Measurements from ENCODE around the gene NUP98. TPM values are rescaled to one million over a fixed set of nuclear protein-coding genes. Genes with fewer than 3 reads are reported as not detected.
"Not testable (repeated sequence)": the region's sequence is repeated elsewhere in the genome, so short reads cannot be mapped to it uniquely, and the experiment has no call there.

The NUP98 gene
- total RNA-seq, 1 experiment from 2014 or later, result 128 TPM

- no peaks in the 10 kb centered on the region for H3K9me2 ChIP-seq (replicated peaks; ENCODE audit: low read length)
- H3K9ac ChIP-seq (ENCODE audit: low read length), result no peak overlapping the region
- ChIA-PET POLR2A (ENCODE audit: unreplicated experiment) (no interaction called here), CTCF (interaction anchor here (1.2 kb wide), 1 partner anchor 36 kb away, joined by 4 read pairs; no protein-coding TSS in a partner anchor)
- no TSS peak for BruUV-seq (replicated peaks)
- no peak overlapping the region for H3K27ac ChIP-seq (ENCODE audit: low read length)
- ATAC-seq (no peak), DNase-seq (no peak)
- H3K9me3 ChIP-seq (ENCODE audit: low read length), result no peaks in the 10 kb centered on the region
- no peak for TF ChIP-seq CTCF (conservative IDR thresholded peaks at IDR 0.05; ENCODE audit: low read depth, low read length)
- TF ChIP-seq EZH2phosphoT487 (IDR thresholded peaks at IDR 0.05; ENCODE audit: borderline replicate concordance, low read length), result no peak
- TF ChIP-seq EZH2 (IDR thresholded peaks at IDR 0.05; ENCODE audit: low read length, unreplicated experiment), result no peak
- H3K4me1 ChIP-seq (ENCODE audit: insufficient read depth, low read length), result no peaks in the 10 kb centered on the region
- no peaks in the 10 kb centered on the region for H3K79me2 ChIP-seq (ENCODE audit: low read length)
- no peak overlapping the region for H3K4me2 ChIP-seq (ENCODE audit: low read length)
- intact Hi-C loops (cut with micrococcal nuclease), result loop anchor here (5.0 kb wide), 1 partner anchor 34 kb away; the partner anchor contains the start of gene PGAP2
- H3K27me3 ChIP-seq (ENCODE audit: low read length), result no peaks in the 10 kb centered on the region
- no peaks in the 10 kb centered on the region for H4K20me1 ChIP-seq (ENCODE audit: low read length)
- H2AFZ ChIP-seq (ENCODE audit: low read length), result no peak overlapping the region
- H3K4me3 ChIP-seq (ENCODE audit: low read length), result no peak overlapping the region
- H3F3A ChIP-seq (ENCODE audit: low read length, unreplicated experiment), result no peaks in the 10 kb centered on the region
- H3K36me3 ChIP-seq (ENCODE audit: low read depth, low read length), result peaks cover 55% of the 10 kb centered on the region
Observed at GRCh38 chr11:3773180-3773579, 24.2 kb downstream of the NUP98 start.

- Histone ChIP-seq H3K9ac (ENCODE audit: low read length) (no peak overlapping the region), H2AFZ (ENCODE audit: low read length) (no peak overlapping the region), H3K9me3 (ENCODE audit: low read length) (no peaks in the 10 kb centered on the region), H3K4me1 (ENCODE audit: insufficient read depth, low read length) (no peaks in the 10 kb centered on the region), H3K4me2 (ENCODE audit: low read length) (no peak overlapping the region), H3K36me3 (ENCODE audit: low read depth, low read length) (peaks cover 78% of the 10 kb centered on the region), H3K27ac (ENCODE audit: low read length) (no peak overlapping the region), H3K9me2 (replicated peaks; ENCODE audit: low read length) (no peaks in the 10 kb centered on the region), H4K20me1 (ENCODE audit: low read length) (no peaks in the 10 kb centered on the region), H3K27me3 (ENCODE audit: low read length) (no peaks in the 10 kb centered on the region), H3F3A (ENCODE audit: low read length, unreplicated experiment) (no peaks in the 10 kb centered on the region), H3K79me2 (ENCODE audit: low read length) (no peaks in the 10 kb centered on the region), H3K4me3 (ENCODE audit: low read length) (no peak overlapping the region)
- CTCF ChIA-PET, result no interaction called here
- ATAC-seq (no peak), DNase-seq (no peak)
- TF ChIP-seq EZH2phosphoT487 (IDR thresholded peaks at IDR 0.05; ENCODE audit: borderline replicate concordance, low read length), result no peak
- TF ChIP-seq EZH2 (IDR thresholded peaks at IDR 0.05; ENCODE audit: low read length, unreplicated experiment), result no peak
- TF ChIP-seq CTCF (conservative IDR thresholded peaks at IDR 0.05; ENCODE audit: low read depth, low read length), result no peak
- intact Hi-C loops (cut with micrococcal nuclease), result no loop called here
- POLR2A ChIA-PET (ENCODE audit: unreplicated experiment), result no interaction called here
- BruUV-seq (replicated peaks), result no TSS peak
Observed at GRCh38 chr11:3767536-3767935, 29.8 kb downstream of the NUP98 start.

- H3K27me3 ChIP-seq (ENCODE audit: low read length); intact Hi-C loops (cut with micrococcal nuclease); H3K9me2 ChIP-seq (replicated peaks; ENCODE audit: low read length); H3K4me2 ChIP-seq (ENCODE audit: low read length); H4K20me1 ChIP-seq (ENCODE audit: low read length); H3K9me3 ChIP-seq (ENCODE audit: low read length); H3K27ac ChIP-seq (ENCODE audit: low read length); H2AFZ ChIP-seq (ENCODE audit: low read length); H3F3A ChIP-seq (ENCODE audit: low read length, unreplicated experiment); DNase-seq; POLR2A ChIA-PET (ENCODE audit: unreplicated experiment); H3K9ac ChIP-seq (ENCODE audit: low read length); H3K4me3 ChIP-seq (ENCODE audit: low read length); H3K79me2 ChIP-seq (ENCODE audit: low read length); BruUV-seq (replicated peaks); ATAC-seq; H3K4me1 ChIP-seq (ENCODE audit: insufficient read depth, low read length); CTCF ChIA-PET: not testable (repeated sequence)
- H3K36me3 ChIP-seq (ENCODE audit: low read depth, low read length), result peaks cover 75% of the 10 kb centered on the region
Observed at GRCh38 chr11:3766836-3767235, 30.5 kb downstream of the NUP98 start.
